Measurements from ENCODE around the gene PITRM1. TPM values are rescaled to one million over a fixed set of nuclear protein-coding genes. Genes with fewer than 3 reads are reported as not detected.
A peak's percentile ranks its signal among the peaks of the same experiment; 100 is the strongest.

Gene PITRM1
- total and polyA plus RNA-seq, 2 experiments from 2014 or later, result 79.7 to 94.4 TPM

GRCh38 chr10:3116508-3117100, 56.0 kb downstream of the PITRM1 start:
- 76 to 78% methylated on average over 20 of the region's 20 CpGs for WGBS, 2 experiments (ENCODE audit: low coverage in 1 of 2, low lambda C conversion rate in 2 of 2, missing lambda C conversion rate in 2 of 2)
- H3K4me2 ChIP-seq (ENCODE audit: unreplicated experiment), result no peak overlapping the region
- no peaks in the 10 kb centered on the region for H3F3A ChIP-seq (ENCODE audit: insufficient read depth)
- no peaks in the 10 kb centered on the region for H3K4me1 ChIP-seq (ENCODE audit: insufficient read depth)
- H3K79me2 ChIP-seq (ENCODE audit: insufficient read depth), result no peaks in the 10 kb centered on the region
- H3K9ac ChIP-seq, result no peak overlapping the region
- no peaks in the 10 kb centered on the region for H4K20me1 ChIP-seq (ENCODE audit: insufficient read depth)
- H3K9me3 ChIP-seq (ENCODE audit: low read depth), result no peaks in the 10 kb centered on the region
- H3K4me3 ChIP-seq, result no peak overlapping the region
- in situ Hi-C loops (cut with MboI), result no loop called here
- H3K27me3 ChIP-seq (replicated peaks; ENCODE audit: insufficient read depth), result no peaks in the 10 kb centered on the region
- no peak overlapping the region for H2AFZ ChIP-seq
- H3K27ac ChIP-seq, result no peak overlapping the region
- H3K9me2 ChIP-seq (ENCODE audit: insufficient read depth), result no peaks in the 10 kb centered on the region
- TF ChIP-seq EZH2phosphoT487 (IDR thresholded peaks at IDR 0.05; ENCODE audit: insufficient read depth, low read depth), result no peak
- no peak for TF ChIP-seq EZH2 (IDR thresholded peaks at IDR 0.05; ENCODE audit: insufficient read depth, poor library complexity, severe bottlenecking)
- DNase-seq, result no peak
- H3K36me3 ChIP-seq (ENCODE audit: low read depth), result peaks cover 32% of the 10 kb centered on the region

DNA sequence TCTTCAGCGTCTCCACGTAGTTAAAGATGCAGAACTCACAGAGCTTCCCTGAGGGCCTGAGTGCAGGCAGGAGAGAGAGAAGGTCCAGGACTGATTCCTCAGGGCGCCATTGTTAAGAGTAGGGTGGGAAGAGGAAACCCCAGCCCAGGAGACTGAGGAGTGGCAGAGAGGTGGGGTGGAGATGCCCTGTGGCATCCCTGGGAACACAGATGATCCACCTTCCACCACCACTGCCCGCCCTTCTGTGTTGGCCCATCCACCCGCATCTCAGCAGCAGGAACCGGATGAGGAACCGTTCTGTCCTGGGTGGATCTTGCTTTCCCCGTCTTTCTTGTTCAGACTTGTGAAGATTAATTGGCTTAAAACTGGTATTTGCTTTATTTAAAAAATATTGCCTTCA, 56.9 kb downstream of the PITRM1 start:
- no peaks in the 10 kb centered on the region for H3K79me2 ChIP-seq (ENCODE audit: insufficient read depth)
- in situ Hi-C loops (cut with MboI), result no loop called here
- no peaks in the 10 kb centered on the region for H3K9me3 ChIP-seq (ENCODE audit: low read depth)
- H3K4me3 ChIP-seq, result no peak overlapping the region
- H3K4me1 ChIP-seq (ENCODE audit: insufficient read depth), result no peaks in the 10 kb centered on the region
- no peaks in the 10 kb centered on the region for H4K20me1 ChIP-seq (ENCODE audit: insufficient read depth)
- H3K9me2 ChIP-seq (ENCODE audit: insufficient read depth), result no peaks in the 10 kb centered on the region
- H2AFZ ChIP-seq, result no peak overlapping the region
- peaks cover 34% of the 10 kb centered on the region for H3K36me3 ChIP-seq (ENCODE audit: low read depth)
- WGBS, 2 experiments (ENCODE audit: low coverage in 1 of 2, low lambda C conversion rate in 2 of 2, missing lambda C conversion rate in 2 of 2), result 90 to 91% methylated on average over 8 of the region's 8 CpGs
- H3K9ac ChIP-seq, result no peak overlapping the region
- no peak overlapping the region for H3K4me2 ChIP-seq (ENCODE audit: unreplicated experiment)
- TF ChIP-seq EZH2phosphoT487 (IDR thresholded peaks at IDR 0.05; ENCODE audit: insufficient read depth, low read depth), result no peak
- TF ChIP-seq EZH2 (IDR thresholded peaks at IDR 0.05; ENCODE audit: insufficient read depth, poor library complexity, severe bottlenecking), result no peak
- no peaks in the 10 kb centered on the region for H3K27me3 ChIP-seq (replicated peaks; ENCODE audit: insufficient read depth)
- no peaks in the 10 kb centered on the region for H3F3A ChIP-seq (ENCODE audit: insufficient read depth)
- no peak for DNase-seq
- H3K27ac ChIP-seq, result no peak overlapping the region

DNA sequence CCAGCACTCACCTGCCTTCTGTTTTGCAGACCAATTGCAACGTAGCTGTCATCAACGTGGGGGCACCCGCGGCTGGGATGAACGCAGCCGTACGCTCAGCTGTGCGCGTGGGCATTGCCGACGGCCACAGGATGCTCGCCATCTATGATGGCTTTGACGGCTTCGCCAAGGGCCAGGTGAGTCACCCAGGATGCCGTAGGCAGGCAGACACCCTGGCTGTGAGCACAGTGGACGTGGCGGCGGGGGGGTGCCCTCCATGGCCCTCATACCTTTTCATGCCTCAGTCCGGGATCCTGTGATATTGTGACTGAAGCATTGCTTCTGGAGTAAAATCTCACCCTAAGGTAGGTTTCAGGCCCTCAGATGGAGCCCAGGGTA, 59.2 kb downstream of the PITRM1 start:
- no peak overlapping the region for H3K4me2 ChIP-seq (ENCODE audit: unreplicated experiment)

DNA sequence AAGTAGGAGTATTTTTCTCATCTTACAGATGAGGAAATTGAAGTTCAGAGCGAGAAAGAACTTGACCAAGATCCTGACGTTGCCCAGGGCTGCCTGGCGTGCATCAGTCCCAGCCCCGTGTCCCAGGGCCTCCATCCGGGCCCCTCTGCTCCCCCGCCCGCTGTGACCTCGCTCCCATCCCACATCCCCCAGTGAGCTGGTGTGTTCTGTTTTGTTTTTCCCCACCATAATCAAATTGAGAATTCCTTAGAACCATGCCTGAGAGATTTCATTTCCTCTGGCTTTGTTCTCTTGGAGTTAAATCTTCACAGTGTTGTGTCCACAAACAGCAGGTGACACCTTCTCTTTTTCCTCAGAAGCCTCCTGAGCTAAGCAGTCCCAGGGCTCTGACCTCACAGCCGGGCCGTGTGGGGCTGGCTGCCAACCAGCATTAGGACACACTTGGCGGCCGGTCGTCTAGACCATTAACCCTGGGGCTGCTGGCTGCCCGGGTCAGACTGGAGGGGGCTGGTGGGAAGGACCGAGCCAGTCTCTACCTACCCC, 60.9 kb downstream of the PITRM1 start:
- Histone ChIP-seq H3K4me3 (no peak overlapping the region), H4K20me1 (ENCODE audit: insufficient read depth) (no peaks in the 10 kb centered on the region), H3F3A (ENCODE audit: insufficient read depth) (no peaks in the 10 kb centered on the region), H3K4me1 (ENCODE audit: insufficient read depth) (peaks cover 7% of the 10 kb centered on the region; the same call in 1 of the 2 replicates), H3K79me2 (ENCODE audit: insufficient read depth) (no peaks in the 10 kb centered on the region), H3K36me3 (ENCODE audit: low read depth) (peaks cover 42% of the 10 kb centered on the region), H3K27me3 (replicated peaks; ENCODE audit: insufficient read depth) (no peaks in the 10 kb centered on the region), H2AFZ (no peak overlapping the region), H3K9ac (no peak overlapping the region), H3K27ac (no peak overlapping the region), H3K4me2 (ENCODE audit: unreplicated experiment) (no peak overlapping the region), H3K9me2 (ENCODE audit: insufficient read depth) (no peaks in the 10 kb centered on the region), H3K9me3 (ENCODE audit: low read depth) (no peaks in the 10 kb centered on the region)
- WGBS, 2 experiments (ENCODE audit: low coverage in 1 of 2, low lambda C conversion rate in 2 of 2, missing lambda C conversion rate in 2 of 2), result 68 to 71% methylated on average over 12 to 15 of the region's 15 CpGs
- TF ChIP-seq EZH2 (IDR thresholded peaks at IDR 0.05; ENCODE audit: insufficient read depth, poor library complexity, severe bottlenecking) (no peak), EZH2phosphoT487 (IDR thresholded peaks at IDR 0.05; ENCODE audit: insufficient read depth, low read depth) (no peak)
- in situ Hi-C loops (cut with MboI), result no loop called here
- DNase-seq, result peak; percentile 32

More for the DNA sequence above, 59.2 kb downstream of the PITRM1 start:
- TF ChIP-seq EZH2 (IDR thresholded peaks at IDR 0.05; ENCODE audit: insufficient read depth, poor library complexity, severe bottlenecking) (no peak), EZH2phosphoT487 (IDR thresholded peaks at IDR 0.05; ENCODE audit: insufficient read depth, low read depth) (no peak)
- no peak overlapping the region for H2AFZ ChIP-seq
- no peak overlapping the region for H3K9ac ChIP-seq
- no peaks in the 10 kb centered on the region for H4K20me1 ChIP-seq (ENCODE audit: insufficient read depth)
- no peaks in the 10 kb centered on the region for H3K9me3 ChIP-seq (ENCODE audit: low read depth)
- no peaks in the 10 kb centered on the region for H3K27me3 ChIP-seq (replicated peaks; ENCODE audit: insufficient read depth)
- peaks cover 41% of the 10 kb centered on the region for H3K36me3 ChIP-seq (ENCODE audit: low read depth)
- H3K4me3 ChIP-seq, result no peak overlapping the region
- WGBS, 2 experiments (ENCODE audit: low coverage in 1 of 2, low lambda C conversion rate in 2 of 2, missing lambda C conversion rate in 2 of 2), result 88 to 94% methylated on average over 19 of the region's 19 CpGs
- H3K27ac ChIP-seq, result no peak overlapping the region
- H3K4me1 ChIP-seq (ENCODE audit: insufficient read depth), result peaks cover 1% of the 10 kb centered on the region; the same call in 1 of the 2 replicates
- no peak for DNase-seq
- H3K9me2 ChIP-seq (ENCODE audit: insufficient read depth), result no peaks in the 10 kb centered on the region
- in situ Hi-C loops (cut with MboI), result no loop called here
- H3K79me2 ChIP-seq (ENCODE audit: insufficient read depth), result no peaks in the 10 kb centered on the region
- H3F3A ChIP-seq (ENCODE audit: insufficient read depth), result no peaks in the 10 kb centered on the region
